HL-60 (cell line): ENCODE results near the gene ALX4.

Source experiments
- POLR2AphosphoS5 ChIP-seq: IDR thresholded peaks from 2 replicates; pipeline ENCODE4 v1.6.1; 2012; ENCODE audit warnings: low read depth
- SPI1 ChIP-seq: IDR thresholded peaks from 2 replicates; pipeline ENCODE4 v1.6.1; 2012; ENCODE audit warnings: low read depth, mild to moderate bottlenecking, borderline replicate concordance
- TF ChIP-seq, protein P1 (sequence below): IDR thresholded peaks from one replicate; pipeline ENCODE4 v1.5.1; 2011; ENCODE audit warnings: low read length, control low read depth, inconsistent platforms; ENCODE audit not compliant: insufficient read depth
- TF ChIP-seq, protein P2 (sequence below): IDR thresholded peaks from 2 replicates; pipeline ENCODE4 v1.6.1; 2012; ENCODE audit warnings: low read depth; ENCODE audit not compliant: insufficient replicate concordance

DNA sequence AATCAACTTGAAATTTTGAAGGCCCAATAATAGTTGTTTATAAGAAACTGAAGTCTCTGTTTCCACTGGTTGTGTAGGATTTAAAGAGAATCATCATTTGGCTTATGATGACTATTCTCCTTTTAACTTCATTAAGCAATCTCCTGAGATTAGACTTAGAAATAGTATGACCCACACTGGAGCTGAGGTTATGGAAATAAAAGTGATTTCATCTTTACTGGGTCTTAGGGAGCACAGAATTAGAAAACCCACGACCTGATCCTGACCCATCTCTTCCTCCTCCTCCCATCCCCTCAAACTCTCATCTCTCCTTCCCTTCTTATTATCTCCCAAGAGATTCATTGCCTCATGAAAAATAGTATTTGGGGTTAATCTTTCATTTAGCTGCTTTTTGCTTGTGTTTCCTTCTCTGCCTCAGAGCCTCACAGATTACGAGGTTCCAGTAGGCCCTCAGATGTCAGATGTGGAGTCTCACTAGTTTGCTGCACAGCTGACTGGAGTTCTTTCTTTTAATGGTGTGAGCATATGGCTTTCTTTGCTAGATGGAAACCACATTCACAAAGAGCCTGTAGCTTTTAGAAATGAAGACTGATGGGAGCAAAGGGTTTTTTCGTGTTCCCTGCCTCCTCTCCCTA lies 85.0 kb downstream of the ALX4 start:
- TF ChIP-seq, protein P1, sequence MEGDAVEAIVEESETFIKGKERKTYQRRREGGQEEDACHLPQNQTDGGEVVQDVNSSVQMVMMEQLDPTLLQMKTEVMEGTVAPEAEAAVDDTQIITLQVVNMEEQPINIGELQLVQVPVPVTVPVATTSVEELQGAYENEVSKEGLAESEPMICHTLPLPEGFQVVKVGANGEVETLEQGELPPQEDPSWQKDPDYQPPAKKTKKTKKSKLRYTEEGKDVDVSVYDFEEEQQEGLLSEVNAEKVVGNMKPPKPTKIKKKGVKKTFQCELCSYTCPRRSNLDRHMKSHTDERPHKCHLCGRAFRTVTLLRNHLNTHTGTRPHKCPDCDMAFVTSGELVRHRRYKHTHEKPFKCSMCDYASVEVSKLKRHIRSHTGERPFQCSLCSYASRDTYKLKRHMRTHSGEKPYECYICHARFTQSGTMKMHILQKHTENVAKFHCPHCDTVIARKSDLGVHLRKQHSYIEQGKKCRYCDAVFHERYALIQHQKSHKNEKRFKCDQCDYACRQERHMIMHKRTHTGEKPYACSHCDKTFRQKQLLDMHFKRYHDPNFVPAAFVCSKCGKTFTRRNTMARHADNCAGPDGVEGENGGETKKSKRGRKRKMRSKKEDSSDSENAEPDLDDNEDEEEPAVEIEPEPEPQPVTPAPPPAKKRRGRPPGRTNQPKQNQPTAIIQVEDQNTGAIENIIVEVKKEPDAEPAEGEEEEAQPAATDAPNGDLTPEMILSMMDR: no peak
- no peak for TF ChIP-seq POLR2AphosphoS5
- TF ChIP-seq SPI1: no peak
- TF ChIP-seq, protein P2, sequence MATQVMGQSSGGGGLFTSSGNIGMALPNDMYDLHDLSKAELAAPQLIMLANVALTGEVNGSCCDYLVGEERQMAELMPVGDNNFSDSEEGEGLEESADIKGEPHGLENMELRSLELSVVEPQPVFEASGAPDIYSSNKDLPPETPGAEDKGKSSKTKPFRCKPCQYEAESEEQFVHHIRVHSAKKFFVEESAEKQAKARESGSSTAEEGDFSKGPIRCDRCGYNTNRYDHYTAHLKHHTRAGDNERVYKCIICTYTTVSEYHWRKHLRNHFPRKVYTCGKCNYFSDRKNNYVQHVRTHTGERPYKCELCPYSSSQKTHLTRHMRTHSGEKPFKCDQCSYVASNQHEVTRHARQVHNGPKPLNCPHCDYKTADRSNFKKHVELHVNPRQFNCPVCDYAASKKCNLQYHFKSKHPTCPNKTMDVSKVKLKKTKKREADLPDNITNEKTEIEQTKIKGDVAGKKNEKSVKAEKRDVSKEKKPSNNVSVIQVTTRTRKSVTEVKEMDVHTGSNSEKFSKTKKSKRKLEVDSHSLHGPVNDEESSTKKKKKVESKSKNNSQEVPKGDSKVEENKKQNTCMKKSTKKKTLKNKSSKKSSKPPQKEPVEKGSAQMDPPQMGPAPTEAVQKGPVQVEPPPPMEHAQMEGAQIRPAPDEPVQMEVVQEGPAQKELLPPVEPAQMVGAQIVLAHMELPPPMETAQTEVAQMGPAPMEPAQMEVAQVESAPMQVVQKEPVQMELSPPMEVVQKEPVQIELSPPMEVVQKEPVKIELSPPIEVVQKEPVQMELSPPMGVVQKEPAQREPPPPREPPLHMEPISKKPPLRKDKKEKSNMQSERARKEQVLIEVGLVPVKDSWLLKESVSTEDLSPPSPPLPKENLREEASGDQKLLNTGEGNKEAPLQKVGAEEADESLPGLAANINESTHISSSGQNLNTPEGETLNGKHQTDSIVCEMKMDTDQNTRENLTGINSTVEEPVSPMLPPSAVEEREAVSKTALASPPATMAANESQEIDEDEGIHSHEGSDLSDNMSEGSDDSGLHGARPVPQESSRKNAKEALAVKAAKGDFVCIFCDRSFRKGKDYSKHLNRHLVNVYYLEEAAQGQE: no peak
